A673 (cell line): ENCODE data around the gene NFKBIB.

Experiments
- CTCF ChIP-seq: fragments of 300-800, 200-600 bp; sonication (generic); conservative IDR thresholded peaks from 2 replicates; pipeline ENCODE4 v1.5.1; 2017; ENCODE audit warnings: low read depth, mild to moderate bottlenecking, antibody characterized with exemption, low read length, moderate library complexity, mixed read lengths
- EZH2 ChIP-seq: fragments of 200-600 bp; sonication (generic); IDR thresholded peaks from 2 replicates; pipeline ENCODE4 v1.6.1; 2017; ENCODE audit warnings: borderline replicate concordance, low read depth, mild to moderate bottlenecking, mixed read lengths, antibody characterized with exemption, low read length; ENCODE audit not compliant: poor library complexity, severe bottlenecking

GRCh38 chr19:38900743-38901190, 998 bp downstream of the NFKBIB start:
- no peak for TF ChIP-seq EZH2
- no peak for TF ChIP-seq CTCF
